Kasumi-1 (cell line): ENCODE measurements around the gene ABCC6.
A peak's percentile ranks its signal among the peaks of the same experiment; 100 is the strongest.
"Not testable (repeated sequence)": the region's sequence is repeated elsewhere in the genome, so short reads cannot be mapped to it uniquely, and the experiment has no call there.

Source experiments
- DNase-seq, 2 experiments: peaks; one replicate each; lab custom pipeline; 2025; lab: John Stamatoyannopoulos, UW

Gene ABCC6

DNA sequence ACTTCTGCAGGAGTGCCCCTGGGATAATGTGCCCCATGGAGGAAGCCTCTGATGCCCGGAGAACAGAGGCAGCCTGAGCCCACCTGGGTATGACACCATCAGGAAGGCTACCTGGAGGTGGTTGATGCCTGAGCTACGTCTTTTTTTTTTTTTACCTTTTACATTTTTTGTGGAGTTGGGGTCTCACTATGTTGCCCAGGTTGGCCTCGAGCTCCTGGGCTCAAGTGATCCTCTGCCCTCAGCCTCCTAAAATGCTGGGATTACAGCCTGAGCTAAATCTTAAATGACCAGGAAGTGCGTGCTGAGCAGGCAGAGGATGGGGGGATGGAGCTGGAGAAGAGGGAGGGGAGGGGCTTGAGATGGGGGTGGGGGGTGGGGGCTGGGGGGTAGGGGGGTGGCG is 32.7 kb downstream of the ABCC6 start:
- no peak for DNase-seq

DNA sequence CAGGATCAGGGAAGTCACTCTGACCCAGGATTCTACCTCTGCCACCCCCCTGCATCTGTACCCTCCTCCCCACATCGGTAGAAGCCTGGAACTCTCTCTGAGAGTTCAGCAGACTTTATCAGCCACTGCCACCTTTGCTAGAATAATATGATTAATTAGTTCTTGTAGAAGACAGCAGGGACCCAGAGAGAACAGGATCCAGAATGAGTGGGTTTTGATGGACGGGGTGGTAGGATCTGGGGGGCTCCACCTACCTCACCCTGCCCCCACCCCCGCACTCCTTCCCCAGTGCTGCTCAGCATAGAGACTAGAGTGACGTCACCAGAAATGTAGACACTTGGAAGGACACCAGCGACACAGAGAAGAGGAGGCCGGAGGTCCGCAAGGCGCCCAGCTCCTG is 33.5 kb downstream of the ABCC6 start:
- no peak for DNase-seq

DNA sequence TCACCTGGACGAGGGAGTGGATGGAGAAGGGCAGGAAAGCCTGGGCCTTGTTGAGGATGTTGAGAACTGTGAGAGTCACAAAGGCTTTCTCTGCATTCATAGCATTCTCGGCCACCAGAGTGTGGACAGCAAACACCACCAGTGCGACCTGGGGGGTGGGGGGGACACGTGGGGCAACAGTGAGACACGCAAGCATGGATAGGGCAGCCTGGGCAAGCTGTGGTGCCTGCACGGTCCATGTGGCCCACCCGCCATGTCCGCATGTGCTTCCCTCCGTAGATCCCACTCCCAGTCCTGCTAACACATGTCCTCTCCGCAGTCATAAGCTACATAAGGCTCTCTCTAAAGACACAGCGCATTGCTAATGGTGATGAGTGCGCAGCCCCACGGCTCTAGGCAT is 34.5 kb downstream of the ABCC6 start:
- DNase-seq, result no peak

DNA sequence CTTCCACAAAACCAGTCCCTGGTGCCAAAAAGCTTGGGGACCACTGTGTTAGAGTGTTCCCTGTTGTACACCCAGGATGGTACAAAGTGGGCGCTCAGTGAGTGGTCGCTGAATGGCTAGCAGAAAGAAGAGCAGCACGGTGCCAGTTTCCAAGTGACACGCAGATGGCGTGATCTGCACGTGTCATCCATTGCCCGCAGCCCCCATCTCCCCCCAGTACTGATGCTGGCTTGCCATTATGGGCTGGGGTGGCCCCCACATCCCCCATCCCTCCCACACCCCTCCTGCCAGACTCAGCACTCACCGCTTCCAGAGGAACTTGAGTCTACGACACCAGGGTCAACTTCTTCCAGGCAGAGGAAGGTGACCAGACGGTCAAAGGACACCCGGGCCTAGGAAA is 36.5 kb downstream of the ABCC6 start:
- DNase-seq, result no peak

DNA sequence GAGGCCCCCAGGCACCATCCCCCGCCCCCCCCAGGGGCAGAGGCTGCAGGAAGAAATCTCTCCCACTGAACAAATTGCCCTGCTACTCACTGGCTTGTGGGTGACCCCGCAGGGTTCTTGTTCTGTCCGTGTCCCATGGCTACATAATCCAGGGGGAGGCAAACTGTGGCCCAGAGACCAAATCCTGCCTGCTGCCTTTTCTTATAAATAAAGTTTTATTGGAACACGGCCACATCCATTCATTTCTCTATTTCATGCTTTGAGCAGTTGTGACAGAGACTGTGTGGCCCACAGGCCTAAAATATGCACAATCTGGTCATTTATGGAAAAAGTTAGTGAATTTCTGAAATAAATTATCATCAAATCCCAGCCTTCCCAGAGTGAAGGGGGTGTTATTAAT is 38.2 kb downstream of the ABCC6 start:
- DNase-seq, result no peak

DNA sequence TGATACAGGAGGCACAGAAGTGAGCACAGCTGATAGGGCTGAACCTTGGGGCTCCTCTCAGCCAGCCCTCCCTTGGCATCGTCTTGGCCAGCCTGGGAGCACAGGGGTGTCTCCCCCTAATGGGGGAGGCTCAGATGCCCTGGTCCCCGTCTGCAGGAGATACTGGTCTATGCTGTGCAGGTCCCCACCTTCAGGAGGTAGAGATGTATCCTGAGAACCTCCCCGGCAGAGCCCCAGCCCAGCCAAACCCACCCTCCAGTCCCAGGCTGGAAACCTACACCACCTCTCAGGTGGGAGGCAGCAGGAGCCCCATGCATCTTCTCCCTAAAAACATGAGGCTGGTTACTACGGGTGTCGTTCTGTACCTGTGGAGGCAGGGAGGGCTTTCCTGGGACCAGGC is 38.7 kb downstream of the ABCC6 start:
- DNase-seq, result no peak

DNA sequence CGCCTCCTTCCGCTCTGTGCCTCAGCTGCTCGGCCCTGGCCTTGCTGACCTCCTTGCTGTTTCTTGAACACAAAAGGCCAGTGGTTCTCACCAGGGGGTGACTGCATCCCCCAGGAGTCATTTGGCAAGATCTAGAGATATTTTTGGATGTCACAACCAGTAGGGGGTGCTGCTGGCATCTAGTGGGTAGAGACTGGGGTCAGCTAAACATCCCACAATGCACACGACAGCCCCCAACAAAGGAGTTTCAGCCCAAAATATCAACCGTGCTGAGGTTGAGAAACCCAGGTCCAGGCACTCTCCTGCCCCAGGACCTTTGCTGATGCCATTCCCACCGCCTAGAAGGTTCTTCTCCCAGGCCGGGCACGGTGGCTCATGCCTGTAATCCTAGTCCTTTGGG is 39.7 kb downstream of the ABCC6 start:
- DNase-seq, result peak in 1 of 2 experiments; percentile 2

DNA sequence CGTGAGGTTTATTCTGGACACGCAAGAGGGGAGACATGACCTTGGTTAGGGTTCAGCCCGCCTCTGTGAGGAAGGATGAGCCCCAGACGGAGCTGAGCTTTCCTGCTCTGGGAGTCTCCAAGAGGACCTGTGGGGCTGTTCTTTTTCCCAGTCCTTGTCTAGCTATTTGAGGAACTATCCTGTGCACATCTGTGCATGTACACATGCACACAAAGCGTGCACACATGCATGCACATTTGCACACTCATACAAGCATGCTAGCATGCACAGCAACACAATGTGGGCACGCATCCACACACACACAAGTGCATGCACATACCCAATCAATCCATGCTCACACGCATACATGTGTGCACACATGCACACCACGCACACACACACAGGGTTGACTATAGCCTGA is 40.4 kb downstream of the ABCC6 start:
- no peak for DNase-seq

DNA sequence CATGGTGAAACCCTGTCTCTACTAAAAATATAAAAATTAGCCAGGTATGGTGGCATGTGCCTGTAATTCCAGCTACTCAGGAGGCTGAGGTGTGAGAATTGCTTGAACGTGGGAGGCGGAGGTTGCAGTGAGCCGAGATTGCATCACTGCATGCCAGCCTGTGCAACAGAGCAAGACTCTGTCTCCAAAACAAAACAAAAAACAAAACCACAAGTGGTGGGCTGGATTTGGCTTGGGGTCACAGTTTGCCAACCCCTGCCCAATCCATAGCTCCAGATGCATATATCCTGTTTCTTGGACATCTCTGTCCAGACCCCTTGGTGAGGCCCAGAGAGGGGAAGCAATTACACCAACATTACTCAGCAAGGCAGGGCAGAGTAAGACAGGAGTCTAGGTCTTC is 41.5 kb downstream of the ABCC6 start:
- DNase-seq, result not testable (repeated sequence)

DNA sequence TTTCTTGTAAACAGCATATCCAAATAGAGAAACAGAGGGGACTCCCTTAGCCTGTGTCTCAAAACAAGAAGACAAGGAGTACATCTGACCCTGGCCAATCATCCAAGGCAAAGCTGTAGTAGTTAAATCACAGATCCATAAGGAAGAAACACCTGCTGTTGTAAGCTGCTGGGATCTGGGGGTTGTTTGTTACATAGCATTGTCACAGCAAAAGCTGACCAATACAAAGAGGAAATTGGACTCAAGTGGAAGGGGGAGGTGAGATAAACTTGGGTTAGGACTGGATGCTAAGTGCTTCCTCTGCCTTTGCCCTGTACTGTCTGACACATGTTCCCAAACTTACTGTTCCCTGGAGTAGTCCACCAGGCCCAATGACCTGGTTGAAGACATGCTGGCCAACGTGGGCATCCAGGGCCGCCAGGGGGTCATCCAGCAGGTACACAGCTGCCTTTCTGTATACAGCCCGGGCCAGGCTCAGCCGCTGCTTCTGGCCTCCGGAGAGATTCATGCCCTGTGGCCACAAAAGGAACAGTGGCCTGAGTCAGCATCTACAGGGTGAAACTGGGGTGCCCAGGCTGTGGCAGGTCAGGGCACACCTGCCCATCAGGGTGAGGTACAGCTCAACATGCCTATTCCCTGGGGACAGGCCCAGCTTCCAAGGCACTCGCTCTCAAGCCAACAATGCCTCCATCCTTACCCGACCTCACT is 44.7 kb downstream of the ABCC6 start:
- no peak for DNase-seq

DNA sequence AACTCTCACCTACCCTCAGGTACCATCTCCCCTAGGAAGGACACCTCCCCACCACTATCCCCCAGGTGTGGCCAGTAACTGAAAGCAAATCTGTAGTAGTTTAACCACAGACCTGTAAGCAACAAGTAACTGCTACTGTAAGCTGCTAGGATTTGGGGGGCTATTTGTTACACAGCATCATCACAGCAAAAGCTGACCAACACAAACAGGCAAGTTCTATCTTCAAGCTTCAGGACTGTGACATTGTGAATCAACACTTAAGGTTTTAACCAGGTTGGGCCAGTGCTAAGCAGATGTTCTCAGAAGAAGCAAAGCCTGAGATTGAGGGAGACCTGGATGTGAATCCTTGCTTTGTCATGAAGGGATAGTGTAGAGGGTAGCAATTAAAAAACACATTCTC is 47.0 kb downstream of the ABCC6 start:
- DNase-seq, result no peak

DNA sequence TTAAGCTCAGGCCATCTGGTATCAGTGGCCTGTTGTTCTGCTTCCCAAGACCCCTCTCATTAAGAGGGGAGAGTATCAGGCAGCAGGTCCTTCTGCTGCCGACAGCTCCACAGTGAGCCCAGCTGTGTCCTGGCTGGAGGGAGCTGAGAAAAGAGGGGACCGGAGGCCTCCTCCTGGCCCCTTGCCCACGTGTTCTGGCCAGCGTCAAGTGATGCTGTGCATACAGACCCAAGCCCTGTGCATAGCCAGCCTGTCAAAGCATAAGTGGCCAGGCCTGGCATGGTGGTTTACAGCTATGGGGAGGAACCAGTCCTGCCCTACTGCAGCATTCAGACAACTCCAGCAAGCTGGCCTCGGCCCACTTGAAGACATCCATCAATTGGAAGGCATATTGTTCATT is 48.0 kb downstream of the ABCC6 start:
- DNase-seq, result no peak

DNA sequence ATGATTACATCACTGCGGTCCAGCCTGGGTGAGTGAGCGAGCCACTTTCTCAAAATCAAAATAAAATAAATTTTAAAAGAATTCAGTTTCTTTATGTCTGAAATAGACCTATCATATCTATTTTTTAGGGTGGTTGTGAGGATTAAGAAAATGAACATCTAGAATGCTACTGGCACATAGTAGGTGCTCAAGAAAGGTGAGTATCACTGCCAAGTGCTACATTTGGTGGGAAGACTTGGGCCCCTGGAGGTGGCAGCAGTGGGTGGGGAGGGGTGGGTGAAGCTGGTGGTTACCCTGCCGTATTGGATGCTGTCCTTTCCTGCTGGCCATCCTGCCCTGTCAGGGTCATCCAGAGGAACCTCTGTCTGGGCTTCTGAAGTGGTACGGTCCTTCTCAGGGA is 50.3 kb downstream of the ABCC6 start:
- no peak for DNase-seq

DNA sequence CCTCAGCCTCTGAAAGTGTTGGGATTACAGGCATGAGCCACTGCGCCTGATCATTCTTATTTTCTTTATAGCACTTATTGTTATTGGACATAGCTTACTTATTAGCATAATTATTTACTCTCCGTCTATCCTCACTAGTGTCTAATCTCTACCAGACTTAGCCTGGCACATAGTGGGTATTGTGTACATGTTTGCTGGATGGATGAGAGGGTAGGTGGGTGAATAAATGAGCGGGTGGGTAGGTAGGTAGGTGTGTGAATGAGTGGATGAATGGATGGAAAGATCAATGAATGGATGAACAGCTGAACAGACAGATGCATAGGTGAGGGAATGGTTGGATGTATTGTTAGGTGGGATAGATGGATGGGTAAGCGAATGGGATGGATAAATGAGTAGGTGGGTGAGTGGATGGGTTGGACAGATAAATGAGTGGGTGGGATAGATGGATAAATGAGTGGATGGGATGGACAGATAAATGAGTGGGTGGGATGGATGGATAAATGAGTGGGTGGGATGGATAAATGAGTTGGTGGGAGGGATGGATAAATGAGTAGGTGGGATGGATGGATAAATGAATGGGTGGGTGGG is 51.9 kb downstream of the ABCC6 start:
- no peak for DNase-seq

DNA sequence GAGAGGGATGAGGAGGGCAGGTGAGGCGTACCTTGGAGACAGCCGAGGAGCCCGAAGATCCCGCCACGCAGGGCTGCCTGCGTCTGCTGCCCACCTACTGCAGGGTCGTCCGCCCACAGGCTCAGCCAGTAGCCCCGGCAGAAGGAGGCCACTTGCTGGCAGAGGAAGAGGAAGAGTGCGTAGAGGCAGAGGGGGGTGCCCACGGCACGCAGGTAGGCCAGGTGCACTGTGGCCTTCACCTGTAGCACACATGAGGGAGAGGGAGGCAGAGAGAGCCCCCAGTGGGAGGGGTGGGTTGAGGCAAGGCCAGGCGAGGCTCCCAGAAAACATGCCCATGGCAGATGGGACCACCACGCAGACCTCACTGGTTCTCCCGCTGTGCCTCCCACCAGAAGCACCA is 53.7 kb downstream of the ABCC6 start:
- DNase-seq, result no peak

DNA sequence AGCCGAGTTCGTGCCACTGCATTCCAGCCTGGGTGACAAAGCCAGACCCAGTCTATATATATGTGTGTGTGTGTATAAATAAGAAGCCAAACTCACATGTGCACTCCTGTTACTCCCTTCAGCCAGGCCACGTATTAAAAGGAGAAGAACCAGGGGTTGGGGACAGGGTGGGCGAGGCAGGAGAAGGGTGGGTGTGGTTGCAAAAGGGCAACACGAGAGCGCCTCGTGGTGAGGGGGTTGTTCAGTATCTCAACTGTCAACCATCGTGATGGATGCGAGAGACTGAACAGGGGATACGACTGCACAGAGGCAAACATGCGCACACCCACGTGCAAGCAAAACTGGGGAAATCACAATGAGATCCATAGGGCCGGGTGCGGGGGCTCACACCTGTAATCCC is 54.9 kb downstream of the ABCC6 start:
- DNase-seq, result no peak

DNA sequence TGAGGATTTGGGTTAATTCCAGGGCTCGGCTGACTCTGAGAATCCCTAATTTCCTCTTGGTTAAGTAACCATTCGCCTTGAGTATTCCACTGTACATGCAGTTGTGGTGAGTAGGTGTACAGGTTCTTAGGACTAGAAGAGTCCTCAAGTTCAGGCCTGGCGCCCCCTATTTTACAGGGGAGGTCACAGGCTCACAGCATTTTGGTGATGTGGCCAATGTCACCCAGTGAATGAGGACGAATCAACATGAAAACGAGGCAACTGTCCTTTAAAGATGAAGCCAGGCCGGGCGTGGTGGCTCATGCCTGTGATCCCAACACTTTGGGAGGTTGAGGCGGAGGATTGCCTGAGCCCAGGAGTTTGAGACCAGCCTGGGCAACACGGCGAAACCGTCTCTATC is 55.4 kb downstream of the ABCC6 start:
- no peak for DNase-seq

DNA sequence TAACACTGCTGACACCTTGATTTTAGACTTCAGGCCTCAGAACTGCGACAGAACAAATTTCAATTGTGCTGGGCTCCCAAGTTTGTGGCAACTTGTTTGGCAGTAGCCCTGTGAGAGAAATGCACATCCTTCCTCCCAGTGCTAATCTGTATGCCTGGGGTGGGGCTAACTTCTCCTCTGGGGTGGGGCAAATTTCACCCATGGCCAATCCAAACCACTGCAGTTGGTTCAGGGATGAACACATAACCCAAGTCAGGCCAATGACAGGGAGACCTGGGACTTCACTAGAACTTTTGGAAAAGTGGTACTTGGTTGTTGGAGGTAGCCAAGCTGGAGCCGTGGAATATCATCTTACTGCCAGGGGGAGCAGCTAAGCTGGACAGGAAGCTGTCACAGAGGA is 56.3 kb downstream of the ABCC6 start:
- DNase-seq, result no peak

DNA sequence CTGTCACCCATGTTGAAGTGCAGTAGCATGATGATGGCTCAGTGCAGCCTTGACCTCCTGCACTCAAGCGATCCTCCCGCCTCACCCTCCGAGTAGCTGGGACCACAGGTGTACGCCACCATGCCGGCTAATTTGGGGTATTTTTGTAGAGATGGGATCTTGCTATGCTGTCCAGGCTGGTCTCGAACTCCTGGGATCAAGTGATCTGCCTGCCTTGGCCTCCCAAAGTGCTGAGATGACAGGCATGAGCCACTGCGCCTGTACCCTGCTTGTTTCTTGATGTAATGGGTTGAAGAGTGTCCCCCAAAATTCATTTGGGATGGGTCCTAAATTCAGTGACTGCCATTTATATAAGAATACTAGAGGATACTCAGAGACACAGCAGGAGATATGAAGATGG is 57.2 kb downstream of the ABCC6 start:
- no peak for DNase-seq

DNA sequence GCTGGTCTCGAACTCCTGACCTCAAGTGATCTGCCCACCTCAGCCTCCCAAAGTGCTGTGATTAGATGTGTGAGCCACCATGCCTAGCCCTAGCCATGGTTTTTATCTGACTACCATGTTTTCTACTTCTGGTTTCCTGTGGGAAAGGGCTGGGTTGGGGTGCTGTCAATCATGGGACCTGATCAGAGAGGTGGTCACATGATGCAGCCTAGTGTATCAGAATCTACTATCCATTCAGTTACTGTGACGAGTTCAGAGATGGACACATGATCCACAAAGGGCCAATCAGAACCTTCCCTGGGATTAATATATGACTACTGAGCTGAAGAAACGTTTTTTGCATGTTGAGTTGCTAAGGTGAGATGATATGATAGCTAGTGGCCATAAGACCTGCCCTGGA is 59.1 kb downstream of the ABCC6 start:
- DNase-seq, result no peak

DNA sequence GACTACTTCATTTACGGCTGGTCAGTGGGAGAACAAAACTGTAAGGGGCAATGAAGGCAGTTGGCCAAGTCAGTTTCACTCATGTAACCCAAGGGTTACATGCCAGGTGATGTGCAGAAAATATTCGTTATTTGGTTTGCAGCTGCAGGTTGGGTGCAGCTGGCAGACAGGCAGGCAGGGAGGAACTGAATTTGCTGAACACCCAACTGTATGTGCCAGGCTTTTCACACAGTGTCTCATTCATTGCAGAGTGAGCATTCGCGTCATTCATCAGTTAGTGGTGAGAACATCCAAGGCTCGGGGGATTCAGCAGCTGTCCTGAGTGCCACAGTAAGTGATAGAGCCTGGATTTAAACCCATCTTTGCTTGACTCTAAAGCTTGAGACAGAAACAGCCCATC is 59.7 kb downstream of the ABCC6 start:
- DNase-seq, result no peak

DNA sequence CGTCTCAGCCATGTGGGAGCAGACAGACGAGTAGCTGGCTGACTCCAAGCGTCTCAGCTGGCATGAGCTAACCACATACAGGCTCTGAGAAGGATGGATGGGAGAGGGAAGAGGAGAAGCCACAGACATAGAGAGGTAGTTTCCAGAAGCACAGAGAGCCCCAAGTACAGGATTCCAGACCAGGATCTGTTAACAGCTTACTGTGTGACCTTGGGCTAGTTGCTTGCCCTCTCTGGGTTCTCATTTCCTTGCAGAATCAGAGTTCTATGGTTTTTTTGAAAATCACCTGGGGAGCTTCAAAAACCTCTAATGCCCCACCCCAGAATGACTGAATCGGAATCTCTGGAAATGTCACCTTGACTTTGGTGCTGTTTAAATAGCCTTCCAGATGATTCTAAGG is 60.2 kb downstream of the ABCC6 start:
- DNase-seq, result no peak

DNA sequence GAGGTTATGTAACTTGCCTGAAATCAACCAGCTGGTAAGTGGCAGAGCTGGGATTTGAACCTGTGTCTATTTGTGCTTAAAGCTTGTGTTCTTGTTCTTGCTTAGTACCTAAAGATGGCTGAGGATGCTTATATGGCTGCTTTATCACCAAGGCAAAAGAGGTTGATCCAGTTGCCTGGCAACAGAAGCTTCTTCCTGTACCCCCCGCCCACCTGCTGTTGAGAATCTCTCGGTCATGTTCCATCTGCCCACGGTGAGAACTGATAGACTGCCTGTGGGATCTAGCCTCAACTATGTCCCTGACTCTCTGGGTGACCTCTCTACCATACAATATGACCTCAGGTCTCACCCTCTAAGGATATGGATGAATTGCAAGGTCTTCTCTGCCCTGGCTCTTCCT is 60.7 kb downstream of the ABCC6 start:
- DNase-seq, result no peak

DNA sequence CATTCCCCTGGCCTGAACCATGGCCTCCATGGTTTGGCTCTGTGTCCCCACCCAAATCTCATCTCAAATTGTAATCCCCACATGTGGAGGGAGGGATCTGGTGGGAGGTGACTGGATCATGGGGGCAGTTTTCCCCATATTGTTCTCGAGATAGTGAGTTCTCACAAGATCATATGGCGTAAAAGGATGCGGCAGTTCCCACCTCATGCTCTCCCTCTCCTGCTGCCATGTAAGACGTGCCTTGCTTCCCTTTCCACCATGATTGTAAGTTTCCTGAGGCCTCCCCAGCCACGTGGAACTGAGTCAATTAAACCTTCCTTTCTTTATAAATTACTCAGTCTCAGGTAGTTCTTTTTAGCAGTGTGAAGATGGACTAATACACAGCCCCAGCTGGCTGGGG is 61.5 kb downstream of the ABCC6 start:
- not testable (repeated sequence) for DNase-seq
